Sigmoid colon (tissue), 4 donors: ENCODE results near the gene PLA2G5.

Source experiments
- EP300 ChIP-seq, 4 donors: sonication (generic); formaldehyde crosslinking; IDR thresholded peaks; one replicate each; pipeline ENCODE4 v1.6.1; 2017; ENCODE audit warnings: antibody characterized with exemption in 4 of 4
- POLR2A ChIP-seq, 2 donors: fragments of 450-650 bp; IDR thresholded peaks; one replicate each; pipeline ENCODE4 v1.6.1; 2016; ENCODE audit warnings: antibody characterized with exemption in 2 of 2, mild to moderate bottlenecking in 2 of 2, moderate library complexity in 2 of 2

DNA sequence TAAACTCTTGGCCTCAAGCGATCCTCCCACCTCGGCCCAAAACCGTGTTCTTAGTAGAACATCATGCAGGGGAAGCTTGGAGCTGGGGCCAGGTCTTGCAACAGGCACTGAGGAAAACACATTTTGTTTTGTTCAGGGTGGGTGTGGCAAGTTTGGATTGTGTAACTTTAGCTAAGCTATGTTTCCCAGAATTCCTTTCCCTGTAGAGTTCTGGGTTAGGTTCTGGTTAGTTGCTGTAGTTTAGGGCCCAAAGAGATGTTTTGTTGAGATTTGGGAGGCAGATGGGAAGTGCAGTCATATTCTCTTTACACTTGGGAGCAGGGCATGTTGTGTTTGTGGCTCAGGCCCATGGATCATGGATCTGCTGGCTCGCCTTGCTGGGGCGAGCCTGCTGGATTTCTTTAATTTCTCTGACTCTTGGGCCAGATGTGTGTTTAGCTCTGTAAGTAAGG lies 24.0 kb downstream of the PLA2G5 start:
- TF ChIP-seq EP300 (IDR thresholded peaks at IDR 0.05) (no peak), POLR2A (IDR thresholded peaks at IDR 0.05) (no peak)
